Neuron (in vitro differentiated cells): Measurements from ENCODE around the gene UBXN7.
"Not testable (repeated sequence)": the region's sequence is repeated elsewhere in the genome, so short reads cannot be mapped to it uniquely, and the experiment has no call there.

Experiments used
- H2AFZ ChIP-seq: one replicate; pipeline ENCODE4 v1.6.1; 2013; ENCODE audit warnings: low read depth, mild to moderate bottlenecking, inconsistent platforms, low read length, moderate library complexity
- H3K27me3 ChIP-seq: one replicate; pipeline ENCODE4 v1.6.1; 2013; ENCODE audit warnings: low read length; ENCODE audit not compliant: insufficient read depth
- H3K36me3 ChIP-seq: one replicate; pipeline ENCODE4 v1.6.1; 2013; ENCODE audit warnings: low read length; ENCODE audit not compliant: insufficient read depth
- H3K4me1 ChIP-seq: one replicate; pipeline ENCODE4 v1.6.1; 2013; ENCODE audit warnings: low read length; ENCODE audit not compliant: insufficient read depth
- H3K4me3 ChIP-seq: 2 replicates; pipeline ENCODE4 v1.5.1; 2013; ENCODE audit warnings: mild to moderate bottlenecking, low read length, moderate library complexity
- H3K9me3 ChIP-seq: one replicate; pipeline ENCODE4 v1.6.1; 2013; ENCODE audit warnings: low read length

Gene UBXN7

GRCh38 chr3:196316799-196317686, 115.2 kb downstream of the UBXN7 start:
- H3K4me1 ChIP-seq, H3K27me3 ChIP-seq, H3K36me3 ChIP-seq, H3K9me3 ChIP-seq: not testable (repeated sequence)
- H2AFZ ChIP-seq = peak overlapping the region; percentile 66
- H3K4me3 ChIP-seq = peak overlapping the region; percentile 95

- H2AFZ ChIP-seq = no peak overlapping the region
- no peaks in the 10 kb centered on the region for H3K27me3 ChIP-seq
- H3K4me3 ChIP-seq = no peak overlapping the region
- H3K9me3 ChIP-seq = no peaks in the 10 kb centered on the region
- peaks cover 4% of the 10 kb centered on the region for H3K4me1 ChIP-seq
- peaks cover 5% of the 10 kb centered on the region for H3K36me3 ChIP-seq
Observed at GRCh38 chr3:196315821-196316220, 116.4 kb downstream of the UBXN7 start.

GRCh38 chr3:196314597-196314996, 117.6 kb downstream of the UBXN7 start:
- H2AFZ ChIP-seq = no peak overlapping the region
- H3K27me3 ChIP-seq = no peaks in the 10 kb centered on the region
- H3K4me1 ChIP-seq = peaks cover 4% of the 10 kb centered on the region
- no peaks in the 10 kb centered on the region for H3K9me3 ChIP-seq
- peaks cover 5% of the 10 kb centered on the region for H3K36me3 ChIP-seq
- no peak overlapping the region for H3K4me3 ChIP-seq

GRCh38 chr3:196314086-196314485, 118.1 kb downstream of the UBXN7 start:
- H3K4me1 ChIP-seq, H3K4me3 ChIP-seq, H3K27me3 ChIP-seq, H3K36me3 ChIP-seq, H2AFZ ChIP-seq, H3K9me3 ChIP-seq: not testable (repeated sequence)

- peaks cover 43% of the 10 kb centered on the region for H3K36me3 ChIP-seq
- not testable (repeated sequence) for H3K27me3 ChIP-seq, H3K4me1 ChIP-seq
Observed at GRCh38 chr3:196302960-196303359, 129.3 kb downstream of the UBXN7 start.

GRCh38 chr3:196302551-196302950, 129.7 kb downstream of the UBXN7 start:
- not testable (repeated sequence) for H3K27me3 ChIP-seq, H3K4me1 ChIP-seq, H2AFZ ChIP-seq, H3K4me3 ChIP-seq, H3K9me3 ChIP-seq
- H3K36me3 ChIP-seq = peaks cover 47% of the 10 kb centered on the region

More at GRCh38 chr3:196302960-196303359, 129.3 kb downstream of the UBXN7 start:
- H2AFZ ChIP-seq, H3K4me3 ChIP-seq, H3K9me3 ChIP-seq: not testable (repeated sequence)

GRCh38 chr3:196298521-196298920, 133.7 kb downstream of the UBXN7 start:
- no peaks in the 10 kb centered on the region for H3K9me3 ChIP-seq
- no peaks in the 10 kb centered on the region for H3K4me1 ChIP-seq
- H3K36me3 ChIP-seq = peaks cover 46% of the 10 kb centered on the region
- H3K27me3 ChIP-seq = no peaks in the 10 kb centered on the region
- no peak overlapping the region for H3K4me3 ChIP-seq
- H2AFZ ChIP-seq = no peak overlapping the region
